A673 (cell line): Measurements from ENCODE around the gene TMEM97. TPM values are rescaled to one million over a fixed set of nuclear protein-coding genes. Genes with fewer than 3 reads are reported as not detected.

Source experiments
- BruUV-seq: library from RNA; stranded (reverse); fragments of 400-500 nt; replicated peaks from 2 replicates; lab custom pipeline; 2021; lab: Mats Ljungman, UMichigan
- CTCF ChIA-PET: fragments of 300-600 bp; sonication (Branson Sonifier 250); formaldehyde crosslinking; loops from one replicate; lab custom pipeline; 2022; ENCODE audit warnings: antibody characterized with exemption; lab: Charles Lee
- POLR2A ChIA-PET: fragments of 300-600 bp; sonication (Branson Sonifier 250); formaldehyde crosslinking; loops from one replicate; lab custom pipeline; 2022; ENCODE audit warnings: antibody characterized with exemption; ENCODE audit not compliant: low non-redundant PET; lab: Charles Lee
- DNase-seq: peaks from one replicate; pipeline ENCODE4 v3.0.0-alpha.2; 2015; ENCODE audit warnings: low spot score
- H3K27ac ChIP-seq: fragments of 200-600 bp; sonication (generic); 2 replicates; pipeline ENCODE4 v1.5.1; 2016; ENCODE audit warnings: mixed run types, low read depth, mild to moderate bottlenecking, mixed read lengths, antibody characterized with exemption, low read length; ENCODE audit not compliant: poor library complexity, severe bottlenecking
- H3K27me3 ChIP-seq: fragments of 200-600 bp; sonication (generic); replicated peaks from 2 replicates; pipeline ENCODE4 v1.6.1; 2017; ENCODE audit warnings: mixed run types, low read depth, mild to moderate bottlenecking, mixed read lengths, antibody characterized with exemption, low read length; ENCODE audit not compliant: insufficient read depth, poor library complexity
- H3K36me3 ChIP-seq: fragments of 200-600 bp; sonication (generic); 2 replicates; pipeline ENCODE4 v1.6.1; 2016; ENCODE audit warnings: mixed run types, mild to moderate bottlenecking, mixed read lengths, antibody characterized with exemption, low read length; ENCODE audit not compliant: insufficient read depth, poor library complexity, severe bottlenecking
- H3K4me1 ChIP-seq: fragments of 200-600 bp; sonication (generic); 2 replicates; pipeline ENCODE4 v1.6.1; 2017; ENCODE audit warnings: mixed run types, mild to moderate bottlenecking, mixed read lengths, antibody characterized with exemption, low read length; ENCODE audit not compliant: insufficient read depth, poor library complexity, severe bottlenecking
- H3K4me3 ChIP-seq: fragments of 200-600 bp; sonication (generic); 2 replicates; pipeline ENCODE4 v1.5.1; 2016; ENCODE audit warnings: low read depth, mixed run types, mild to moderate bottlenecking, mixed read lengths, low read length; ENCODE audit not compliant: poor library complexity, severe bottlenecking
- H3K9me3 ChIP-seq: fragments of 200-600 bp; sonication (generic); 2 replicates; pipeline ENCODE4 v1.6.1; 2016; ENCODE audit warnings: mixed run types, low read depth, mild to moderate bottlenecking, mixed read lengths, antibody characterized with exemption, low read length; ENCODE audit not compliant: poor library complexity, severe bottlenecking
- EZH2 ChIP-seq: fragments of 200-600 bp; sonication (generic); IDR thresholded peaks from 2 replicates; pipeline ENCODE4 v1.6.1; 2017; ENCODE audit warnings: borderline replicate concordance, low read depth, mild to moderate bottlenecking, mixed read lengths, antibody characterized with exemption, low read length; ENCODE audit not compliant: poor library complexity, severe bottlenecking
- intact Hi-C: fragments of 100-400 bp; cut with micrococcal nuclease; formaldehyde crosslinking; loops from one replicate; pipeline ENCODE4 v1.10.0; 2022; ENCODE audit not compliant: unreplicated experiment
- total RNA-seq: library from RNA; stranded (reverse); gene quantifications from 2 replicates; pipeline ENCODE4 v1.2.3, GENCODE V29; 2021
- TF ChIP-seq, protein P1 (sequence below): fragments of 300-800, 200-600 bp; sonication (generic); conservative IDR thresholded peaks from 2 replicates; pipeline ENCODE4 v1.5.1; 2017; ENCODE audit warnings: low read depth, mild to moderate bottlenecking, antibody characterized with exemption, low read length, moderate library complexity, mixed read lengths

TMEM97 gene
- total RNA-seq, 1 experiment from 2014 or later = 134 TPM

DNA sequence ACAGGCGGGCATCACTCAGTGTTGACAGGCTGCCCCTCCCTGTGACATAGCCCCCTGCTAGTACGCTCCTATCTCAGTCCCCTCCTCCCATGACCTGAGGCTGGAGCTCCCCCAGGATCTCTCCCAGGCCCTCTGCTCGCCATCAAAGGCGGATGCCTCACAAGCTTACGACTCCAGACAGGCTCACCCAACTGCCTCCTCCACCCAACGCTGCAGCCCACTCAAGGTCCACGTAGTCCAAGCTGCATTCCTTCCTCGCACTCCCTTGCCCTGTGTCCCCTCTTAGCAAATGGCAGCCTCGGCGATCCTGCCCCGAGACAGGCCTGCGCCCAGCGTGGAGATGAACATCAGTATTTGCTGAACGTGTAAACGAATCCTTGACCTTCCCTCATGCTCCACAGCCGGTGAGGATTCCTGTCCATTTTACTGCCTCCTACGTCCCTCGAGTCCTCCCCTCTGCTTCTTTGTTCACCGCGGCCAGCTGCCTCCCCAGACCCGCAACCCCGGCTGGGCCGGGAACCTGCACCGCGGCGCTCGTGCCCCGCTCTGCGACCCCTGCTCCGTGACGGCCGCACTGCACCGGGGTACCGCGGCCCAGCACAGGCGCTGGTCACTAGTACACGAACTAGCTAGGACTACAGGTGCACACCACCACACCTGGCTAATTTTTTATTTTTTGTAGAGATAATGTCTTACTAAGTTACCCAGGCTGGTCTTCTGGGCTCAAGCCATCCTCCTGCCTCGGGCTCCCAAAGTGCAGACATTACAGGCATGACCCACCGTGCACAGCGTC is 838 bp upstream of the TMEM97 start:
- Histone ChIP-seq H3K36me3 (no peaks in the 10 kb centered on the region), H3K9me3 (no peaks in the 10 kb centered on the region), H3K27ac (peak overlapping the region; percentile 88), H3K4me1 (peaks cover 30% of the 10 kb centered on the region), H3K27me3 (no peaks in the 10 kb centered on the region), H3K4me3 (peak overlapping the region; percentile 73)
- DNase-seq = no peak
- BruUV-seq = TSS peak; percentile 95
- ChIA-PET POLR2A (interaction anchor here (0.7 kb wide), 1 partner anchor 164 kb away, joined by 4 read pairs; no protein-coding TSS in a partner anchor), CTCF (no interaction called here)
- TF ChIP-seq, protein P1, sequence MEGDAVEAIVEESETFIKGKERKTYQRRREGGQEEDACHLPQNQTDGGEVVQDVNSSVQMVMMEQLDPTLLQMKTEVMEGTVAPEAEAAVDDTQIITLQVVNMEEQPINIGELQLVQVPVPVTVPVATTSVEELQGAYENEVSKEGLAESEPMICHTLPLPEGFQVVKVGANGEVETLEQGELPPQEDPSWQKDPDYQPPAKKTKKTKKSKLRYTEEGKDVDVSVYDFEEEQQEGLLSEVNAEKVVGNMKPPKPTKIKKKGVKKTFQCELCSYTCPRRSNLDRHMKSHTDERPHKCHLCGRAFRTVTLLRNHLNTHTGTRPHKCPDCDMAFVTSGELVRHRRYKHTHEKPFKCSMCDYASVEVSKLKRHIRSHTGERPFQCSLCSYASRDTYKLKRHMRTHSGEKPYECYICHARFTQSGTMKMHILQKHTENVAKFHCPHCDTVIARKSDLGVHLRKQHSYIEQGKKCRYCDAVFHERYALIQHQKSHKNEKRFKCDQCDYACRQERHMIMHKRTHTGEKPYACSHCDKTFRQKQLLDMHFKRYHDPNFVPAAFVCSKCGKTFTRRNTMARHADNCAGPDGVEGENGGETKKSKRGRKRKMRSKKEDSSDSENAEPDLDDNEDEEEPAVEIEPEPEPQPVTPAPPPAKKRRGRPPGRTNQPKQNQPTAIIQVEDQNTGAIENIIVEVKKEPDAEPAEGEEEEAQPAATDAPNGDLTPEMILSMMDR = no peak
- no peak for TF ChIP-seq EZH2
- intact Hi-C loops = no loop called here

DNA sequence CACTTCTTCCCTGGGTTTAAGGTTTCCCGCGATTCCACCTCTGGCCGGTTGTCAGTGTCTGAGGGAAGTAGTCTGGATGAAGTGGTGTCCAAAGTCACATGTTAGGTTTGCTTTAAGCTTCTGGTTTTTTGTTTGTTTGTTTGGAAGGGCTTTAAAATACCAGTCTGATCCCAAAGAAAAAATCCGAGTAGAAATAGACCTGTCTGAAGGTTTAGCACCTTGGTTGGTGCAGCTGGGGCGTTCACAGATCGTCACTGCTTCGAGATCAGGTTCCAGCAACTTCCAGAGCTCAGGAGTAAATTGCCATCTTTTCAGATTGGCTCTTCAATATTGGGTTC is 567 bp downstream of the TMEM97 start:
- no TSS peak for BruUV-seq
- DNase-seq = no peak
- ChIA-PET CTCF (interaction anchor here (0.6 kb wide), 2 partner anchors 279 to 426 kb away, joined by 4 to 6 read pairs; no protein-coding TSS in a partner anchor), POLR2A (no interaction called here)
- no peaks in the 10 kb centered on the region for H3K9me3 ChIP-seq
- intact Hi-C loops = no loop called here
- H3K36me3 ChIP-seq = no peaks in the 10 kb centered on the region
- H3K4me3 ChIP-seq = peak overlapping the region; percentile 73
- TF ChIP-seq EZH2 = no peak
- TF ChIP-seq, protein P1 = no peak
- H3K4me1 ChIP-seq = peaks cover 31% of the 10 kb centered on the region
- H3K27ac ChIP-seq = peak overlapping the region; percentile 88
- no peaks in the 10 kb centered on the region for H3K27me3 ChIP-seq

DNA sequence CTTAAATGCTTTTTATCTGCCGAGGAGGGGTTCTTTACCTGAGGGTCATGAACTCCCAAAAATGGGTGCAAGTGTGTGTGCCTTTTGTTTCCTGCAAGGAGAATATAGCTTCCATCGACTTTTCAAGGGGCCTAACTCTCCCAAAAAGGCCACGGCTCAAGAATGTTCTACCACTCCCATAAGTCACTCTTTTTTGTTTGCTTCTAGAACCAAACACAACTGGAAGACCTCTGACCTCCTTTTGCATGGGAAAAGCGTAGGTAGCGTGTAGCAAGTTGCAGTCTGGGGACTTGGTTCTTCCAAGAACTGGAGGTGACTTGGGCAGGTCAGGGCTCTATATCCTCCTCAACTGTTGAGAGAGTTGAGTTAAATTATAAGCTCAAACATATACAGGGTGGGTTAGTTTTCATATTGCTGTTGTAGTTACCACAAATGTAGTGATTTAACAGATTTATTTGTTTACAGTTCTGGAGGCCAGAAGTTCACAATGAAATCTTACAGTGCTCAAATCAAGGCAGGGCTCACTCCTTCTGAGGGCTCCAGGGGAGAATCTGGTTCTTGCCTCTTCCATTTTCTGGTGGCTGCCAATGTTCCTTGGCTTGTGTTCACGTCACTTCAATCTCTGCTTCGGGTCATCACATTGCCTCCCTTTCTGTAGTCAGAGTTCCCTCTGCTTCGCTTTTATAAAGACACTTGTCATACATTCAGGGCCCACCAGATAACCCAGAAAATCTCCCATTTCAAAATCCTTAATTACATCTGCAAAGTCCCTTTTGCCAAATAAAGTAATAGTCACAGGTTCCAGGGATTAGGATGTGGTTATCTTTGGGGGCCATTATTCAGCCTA is 1.4 kb downstream of the TMEM97 start:
- CTCF ChIA-PET = interaction anchor here (0.6 kb wide), 1 partner anchor 279 kb away, joined by 4 read pairs; no protein-coding TSS in a partner anchor

More for the DNA sequence above, 1.4 kb downstream of the TMEM97 start:
- Histone ChIP-seq H3K27me3 (no peaks in the 10 kb centered on the region), H3K4me3 (peak overlapping the region; percentile 73), H3K36me3 (peaks cover 8% of the 10 kb centered on the region), H3K4me1 (peaks cover 31% of the 10 kb centered on the region), H3K9me3 (no peaks in the 10 kb centered on the region), H3K27ac (peak overlapping the region; percentile 88)
- DNase-seq = no peak
- intact Hi-C loops = no loop called here
- no peak for TF ChIP-seq EZH2
- TF ChIP-seq, protein P1 = no peak
- BruUV-seq = no TSS peak
- POLR2A ChIA-PET = no interaction called here
